OCI-LY7 (cell line): ENCODE results near the gene CUEDC2.

Source experiments
- EZH2phosphoT487 ChIP-seq: fragments of 200-600 bp; sonication (generic); IDR thresholded peaks from 2 replicates; pipeline ENCODE4 v1.6.1; 2018; ENCODE audit warnings: low read depth, borderline replicate concordance, mild to moderate bottlenecking, mixed run types, antibody characterized with exemption, low read length, moderate library complexity, mixed read lengths
- TF ChIP-seq, protein P1 (sequence below): fragments of 200-600 bp; sonication (generic); conservative IDR thresholded peaks from 2 replicates; pipeline ENCODE4 v1.5.1; 2014; ENCODE audit warnings: mild to moderate bottlenecking, antibody characterized with exemption, low read length, moderate library complexity, mixed read lengths

DNA sequence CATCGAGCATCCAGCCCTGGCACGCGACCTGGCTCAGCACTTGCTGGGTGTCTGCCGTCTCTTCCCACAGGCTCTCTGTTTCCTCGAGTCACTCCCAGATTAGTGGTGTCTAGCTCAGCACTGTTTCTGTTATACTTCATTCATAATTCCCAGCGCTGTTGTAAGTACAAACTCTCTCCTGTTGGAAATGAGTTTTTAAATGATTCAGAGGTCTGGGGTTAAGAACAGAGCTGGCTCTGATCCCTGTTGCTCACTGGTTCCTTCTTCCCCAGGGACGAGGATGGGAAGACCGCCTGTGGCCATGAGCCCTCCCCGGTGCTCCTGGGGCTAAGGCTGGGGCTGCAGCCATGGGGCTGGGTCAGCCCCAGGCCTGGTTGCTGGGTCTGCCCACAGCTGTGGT, 36.3 kb upstream of the CUEDC2 start:
- TF ChIP-seq, protein P1, sequence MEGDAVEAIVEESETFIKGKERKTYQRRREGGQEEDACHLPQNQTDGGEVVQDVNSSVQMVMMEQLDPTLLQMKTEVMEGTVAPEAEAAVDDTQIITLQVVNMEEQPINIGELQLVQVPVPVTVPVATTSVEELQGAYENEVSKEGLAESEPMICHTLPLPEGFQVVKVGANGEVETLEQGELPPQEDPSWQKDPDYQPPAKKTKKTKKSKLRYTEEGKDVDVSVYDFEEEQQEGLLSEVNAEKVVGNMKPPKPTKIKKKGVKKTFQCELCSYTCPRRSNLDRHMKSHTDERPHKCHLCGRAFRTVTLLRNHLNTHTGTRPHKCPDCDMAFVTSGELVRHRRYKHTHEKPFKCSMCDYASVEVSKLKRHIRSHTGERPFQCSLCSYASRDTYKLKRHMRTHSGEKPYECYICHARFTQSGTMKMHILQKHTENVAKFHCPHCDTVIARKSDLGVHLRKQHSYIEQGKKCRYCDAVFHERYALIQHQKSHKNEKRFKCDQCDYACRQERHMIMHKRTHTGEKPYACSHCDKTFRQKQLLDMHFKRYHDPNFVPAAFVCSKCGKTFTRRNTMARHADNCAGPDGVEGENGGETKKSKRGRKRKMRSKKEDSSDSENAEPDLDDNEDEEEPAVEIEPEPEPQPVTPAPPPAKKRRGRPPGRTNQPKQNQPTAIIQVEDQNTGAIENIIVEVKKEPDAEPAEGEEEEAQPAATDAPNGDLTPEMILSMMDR, result no peak
- no peak for TF ChIP-seq EZH2phosphoT487
